ENCODE measurements around the gene CSTF1.

Gene CSTF1

GRCh38 chr20:56429502-56429901, 37.1 kb downstream of the CSTF1 start:
- no peak for DNase-seq (ENCODE audit: low read depth)

DNA sequence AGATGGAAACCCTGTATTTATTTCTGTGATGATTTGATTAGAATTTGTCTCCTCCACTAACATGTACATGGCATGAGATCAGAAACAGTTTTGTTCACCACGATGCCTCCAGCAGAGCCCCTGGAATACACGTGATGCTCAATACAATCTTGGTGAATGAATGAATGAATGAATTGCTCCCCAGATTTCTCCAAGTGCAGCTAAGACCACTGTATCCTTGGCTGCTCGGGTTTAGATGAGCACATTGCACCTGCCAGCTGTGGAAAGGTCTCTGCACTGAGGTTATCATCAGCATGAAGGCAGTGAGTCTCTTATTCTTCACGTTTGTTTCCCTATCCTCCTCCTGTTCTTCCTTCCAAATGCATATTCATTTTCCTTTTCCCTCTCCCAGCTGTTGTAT, 37.5 kb downstream of the CSTF1 start:
- no peak for DNase-seq (ENCODE audit: low read depth)

DNA sequence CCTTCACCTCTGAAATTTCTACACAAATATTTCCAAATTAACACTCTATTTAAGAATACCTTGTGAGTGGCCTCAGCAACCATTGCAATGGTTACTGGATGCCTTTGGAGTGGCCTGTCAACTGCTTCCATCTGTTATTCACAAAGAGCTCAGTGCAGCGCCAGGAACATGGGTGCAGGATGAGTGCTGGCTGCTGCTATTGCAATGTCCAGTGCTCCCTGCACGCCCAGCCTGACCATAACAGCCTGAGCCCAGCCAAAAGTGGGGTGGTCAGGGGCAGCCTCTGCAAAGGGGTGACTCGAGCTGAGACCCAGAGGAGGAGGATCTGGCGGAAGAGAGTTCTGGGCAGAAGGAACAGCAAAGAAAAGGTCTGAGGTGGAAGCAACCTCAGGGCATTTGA, 38.0 kb downstream of the CSTF1 start:
- no peak for DNase-seq (ENCODE audit: low read depth)

DNA sequence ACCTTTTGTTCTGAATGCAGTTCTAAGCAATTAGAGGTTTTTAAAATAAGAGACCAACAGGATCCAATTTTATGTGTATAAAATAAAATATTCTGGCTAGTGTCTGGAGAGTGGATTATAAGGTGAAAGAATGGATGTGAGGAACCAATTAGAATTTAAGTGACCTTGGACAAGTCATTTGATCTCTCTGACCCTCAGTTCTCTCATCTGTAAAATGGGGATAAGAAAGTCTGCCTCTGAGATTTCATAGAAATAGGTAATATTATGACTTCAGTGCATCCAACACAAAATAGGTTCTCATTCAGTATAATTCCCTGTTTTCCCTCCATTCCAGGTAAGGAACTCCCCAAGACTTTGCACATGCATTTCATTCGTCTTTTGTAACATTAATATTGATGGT, 38.5 kb downstream of the CSTF1 start:
- DNase-seq (ENCODE audit: low read depth) = no peak

DNA sequence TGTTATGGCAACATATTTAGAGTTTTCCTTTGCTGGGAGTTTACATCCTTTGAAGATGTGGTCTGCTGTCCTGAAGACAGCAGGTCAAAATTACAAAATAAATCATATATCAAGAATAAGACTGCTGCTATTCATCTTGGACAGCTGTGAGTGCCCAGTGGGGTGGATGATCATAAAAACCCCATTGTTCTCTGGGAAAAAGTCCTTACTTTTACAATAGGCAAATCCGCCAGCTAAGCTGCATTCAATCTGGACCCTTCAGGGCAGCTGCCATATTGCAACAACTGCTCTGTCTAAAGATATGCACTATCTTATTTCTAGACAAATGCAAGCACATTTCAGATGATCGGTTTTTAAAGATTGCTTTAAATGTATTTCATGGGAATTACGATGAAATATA, 39.0 kb downstream of the CSTF1 start:
- DNase-seq (ENCODE audit: low read depth) = no peak

- no peak for DNase-seq (ENCODE audit: low read depth)
Observed at GRCh38 chr20:56433221-56433879, 40.9 kb downstream of the CSTF1 start.

DNA sequence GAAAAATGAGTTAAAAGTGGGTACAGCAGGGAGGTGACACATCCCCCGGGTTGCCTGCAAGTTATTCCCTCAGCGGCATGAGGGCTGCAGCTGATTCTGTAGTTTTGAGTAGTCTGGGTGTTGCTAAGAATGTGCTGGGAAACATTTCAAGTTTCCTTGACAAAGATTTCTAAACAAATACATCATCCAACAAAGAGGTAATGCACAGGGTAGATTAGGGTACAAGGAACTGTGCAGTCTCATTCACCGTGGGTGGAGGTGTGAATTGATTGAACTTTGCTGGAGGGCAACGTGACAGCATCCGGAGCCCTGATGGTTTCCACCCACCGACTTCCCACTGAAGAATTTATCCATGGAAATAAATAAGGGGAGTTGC, 41.4 kb downstream of the CSTF1 start:
- peak; percentile 66 for DNase-seq (ENCODE audit: low read depth)

DNA sequence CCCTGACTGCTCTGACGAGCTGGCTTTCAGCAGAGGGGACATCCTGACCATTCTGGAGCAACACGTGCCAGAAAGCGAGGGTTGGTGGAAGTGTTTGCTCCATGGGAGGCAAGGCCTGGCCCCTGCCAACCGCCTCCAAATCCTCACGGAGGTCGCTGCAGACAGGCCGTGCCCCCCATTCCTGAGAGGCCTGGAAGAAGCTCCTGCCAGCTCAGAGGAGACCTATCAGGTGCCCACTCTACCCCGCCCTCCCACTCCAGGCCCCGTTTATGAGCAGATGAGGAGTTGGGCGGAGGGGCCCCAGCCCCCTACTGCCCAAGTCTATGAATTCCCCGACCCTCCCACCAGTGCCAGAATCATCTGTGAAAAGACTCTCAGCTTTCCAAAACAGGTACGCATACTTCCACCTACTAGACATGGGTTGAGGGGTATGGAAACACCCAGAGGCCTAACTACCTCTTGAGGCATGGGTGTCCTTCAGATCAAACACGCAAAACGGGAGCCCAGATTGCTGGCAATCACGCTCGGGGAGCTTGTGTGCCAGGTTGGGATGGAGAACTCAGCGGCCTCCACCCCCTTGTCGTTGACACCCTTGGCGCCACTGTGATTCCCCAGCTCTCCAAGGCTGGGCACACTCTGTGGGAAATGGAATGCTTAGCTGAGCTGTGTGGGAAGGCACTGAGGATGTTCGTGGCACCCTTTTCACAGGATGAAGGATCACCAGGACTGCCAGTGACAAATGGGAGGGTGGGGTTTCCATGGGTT, 44.9 kb downstream of the CSTF1 start:
- DNase-seq (ENCODE audit: low read depth) = no peak

DNA sequence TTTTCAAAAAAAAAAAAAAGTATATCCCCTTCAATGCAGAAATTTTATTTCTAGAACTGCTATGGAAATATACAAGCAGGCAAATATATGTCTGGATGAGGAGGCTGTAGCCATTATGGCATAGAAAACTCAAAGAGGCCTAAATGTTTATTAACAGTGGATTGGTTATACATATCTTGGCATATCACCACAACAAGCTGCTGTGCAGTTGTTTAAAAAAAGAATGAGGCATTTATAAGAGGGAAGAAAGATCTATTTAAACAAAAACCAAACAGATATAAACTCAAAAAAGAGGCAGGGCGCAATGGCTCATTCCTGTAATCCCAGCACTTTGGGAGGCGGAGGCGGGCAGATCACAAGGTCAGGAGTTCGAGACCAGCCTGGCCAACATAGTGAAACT, 45.8 kb downstream of the CSTF1 start:
- no peak for DNase-seq (ENCODE audit: low read depth)

- DNase-seq (ENCODE audit: low read depth) = peak; percentile 97
Observed at GRCh38 chr20:56439771-56440291, 47.4 kb downstream of the CSTF1 start.

DNA sequence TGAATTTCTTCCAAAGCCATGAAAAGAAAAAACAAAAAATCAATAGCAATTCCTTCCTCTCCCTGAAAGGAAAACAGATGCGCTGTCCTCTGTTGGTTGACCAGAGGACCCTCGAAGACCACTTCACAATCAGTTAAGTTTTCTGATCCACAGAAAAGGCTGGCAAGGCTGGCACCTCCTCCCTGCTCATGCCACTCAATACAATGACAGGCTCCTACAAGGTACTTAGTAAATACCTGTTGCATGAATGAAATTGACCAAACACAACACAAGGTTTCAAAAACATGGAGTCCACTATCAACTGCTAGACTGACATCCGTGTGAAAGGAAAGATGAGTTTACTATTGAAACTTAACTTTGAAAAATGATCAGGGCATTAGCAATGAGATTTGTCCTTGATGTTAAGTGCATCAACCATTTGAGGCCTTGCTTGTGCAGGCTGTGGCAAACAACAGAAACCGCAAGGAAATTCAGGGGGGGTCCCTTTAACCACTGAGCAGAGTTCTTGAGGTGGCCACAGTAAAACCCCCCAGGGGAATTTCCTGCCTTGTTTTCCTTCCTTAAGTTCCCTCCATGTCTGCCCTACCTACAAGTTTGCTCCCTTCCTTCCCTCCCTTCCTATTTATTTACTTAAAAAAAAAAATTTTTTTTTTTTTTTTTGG, 48.0 kb downstream of the CSTF1 start:
- DNase-seq (ENCODE audit: low read depth) = no peak

GRCh38 chr20:56442389-56443365, 50.2 kb downstream of the CSTF1 start:
- peak; percentile 71 for DNase-seq (ENCODE audit: low read depth)

DNA sequence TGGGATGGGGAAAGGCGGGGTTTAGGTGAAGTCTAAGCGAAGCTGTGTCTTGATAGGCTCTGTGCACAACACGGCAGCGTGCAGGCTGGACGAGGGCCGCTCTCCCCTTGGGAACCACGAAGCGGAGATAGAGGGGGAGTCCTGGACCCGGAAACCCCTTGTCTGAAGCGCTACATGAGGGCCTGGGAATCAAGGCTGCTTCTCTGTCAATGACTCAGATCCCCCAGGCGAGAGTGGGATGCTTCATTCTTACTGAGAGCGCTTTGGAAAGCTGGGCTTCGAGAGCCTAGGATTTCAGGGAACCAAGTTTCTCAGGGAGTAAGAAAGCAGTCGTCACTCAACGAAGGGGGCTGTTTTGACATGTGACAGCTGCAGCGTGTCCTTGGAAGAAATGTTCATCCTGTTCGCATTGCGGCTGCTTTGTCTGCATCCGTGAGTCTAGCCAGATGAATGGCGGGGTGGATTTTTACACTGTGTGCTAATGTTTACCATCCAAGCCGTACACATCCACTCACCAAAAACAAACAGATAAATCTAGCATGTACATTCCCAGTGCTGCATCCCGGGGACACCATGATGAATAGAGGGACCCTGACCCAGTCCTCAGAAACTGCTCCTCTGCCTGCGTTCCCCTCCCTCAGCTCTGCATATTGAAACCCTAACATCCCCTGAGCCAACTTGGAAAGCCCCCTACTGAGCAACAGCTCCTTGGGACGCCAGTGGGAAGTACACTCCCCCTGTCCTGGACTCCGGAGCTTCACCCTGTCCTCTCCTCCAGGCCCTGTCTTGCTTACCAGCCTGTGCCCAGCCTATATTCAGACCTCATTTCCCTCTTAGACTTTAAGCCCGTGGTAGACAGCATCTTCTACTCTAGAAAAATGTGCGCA, 51.5 kb downstream of the CSTF1 start:
- DNase-seq (ENCODE audit: low read depth) = no peak

DNA sequence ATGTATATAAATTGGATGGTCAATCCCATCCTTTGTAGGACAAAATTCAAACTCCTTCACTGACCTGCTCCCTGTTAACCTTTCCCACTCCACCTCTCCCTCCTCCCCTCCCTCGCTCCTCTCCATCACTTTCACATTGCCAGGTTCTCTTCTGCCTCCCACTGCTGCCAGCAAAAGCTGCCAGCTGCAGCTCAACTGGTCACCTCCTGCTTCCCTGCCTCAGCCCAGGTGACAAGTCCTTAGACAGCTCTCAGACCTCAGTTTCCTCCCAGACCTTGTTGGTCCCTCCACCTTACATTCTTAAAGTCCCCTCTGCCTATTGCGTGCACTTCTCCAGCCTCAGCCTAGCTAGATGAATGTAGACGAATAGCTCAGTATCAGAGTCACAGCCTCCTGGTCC, 52.7 kb downstream of the CSTF1 start:
- DNase-seq (ENCODE audit: low read depth) = no peak

- no peak for DNase-seq (ENCODE audit: low read depth)
Observed at GRCh38 chr20:56445540-56445939, 53.1 kb downstream of the CSTF1 start.

DNA sequence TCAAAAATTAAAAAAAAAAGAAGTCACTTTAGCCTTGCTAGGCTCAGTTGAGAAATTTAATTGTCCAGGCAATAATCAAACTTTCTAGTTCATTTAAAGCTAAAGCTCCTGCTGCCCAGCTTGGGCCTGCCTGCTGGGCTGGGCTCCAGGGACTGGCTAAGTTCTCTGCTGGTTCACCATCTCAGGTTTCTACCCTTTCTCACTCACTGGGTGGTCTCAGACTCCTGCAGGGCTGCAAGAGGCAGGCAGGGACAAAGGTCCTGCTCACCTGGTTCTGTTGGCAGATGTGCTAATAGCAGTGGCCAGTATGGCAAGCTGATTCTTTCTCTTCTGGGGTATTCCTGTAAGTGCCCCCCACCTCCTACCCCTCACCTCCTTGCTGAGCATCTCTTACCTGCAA, 54.8 kb downstream of the CSTF1 start:
- DNase-seq (ENCODE audit: low read depth) = no peak

GRCh38 chr20:56449459-56449858, 57.0 kb downstream of the CSTF1 start:
- DNase-seq (ENCODE audit: low read depth) = no peak

DNA sequence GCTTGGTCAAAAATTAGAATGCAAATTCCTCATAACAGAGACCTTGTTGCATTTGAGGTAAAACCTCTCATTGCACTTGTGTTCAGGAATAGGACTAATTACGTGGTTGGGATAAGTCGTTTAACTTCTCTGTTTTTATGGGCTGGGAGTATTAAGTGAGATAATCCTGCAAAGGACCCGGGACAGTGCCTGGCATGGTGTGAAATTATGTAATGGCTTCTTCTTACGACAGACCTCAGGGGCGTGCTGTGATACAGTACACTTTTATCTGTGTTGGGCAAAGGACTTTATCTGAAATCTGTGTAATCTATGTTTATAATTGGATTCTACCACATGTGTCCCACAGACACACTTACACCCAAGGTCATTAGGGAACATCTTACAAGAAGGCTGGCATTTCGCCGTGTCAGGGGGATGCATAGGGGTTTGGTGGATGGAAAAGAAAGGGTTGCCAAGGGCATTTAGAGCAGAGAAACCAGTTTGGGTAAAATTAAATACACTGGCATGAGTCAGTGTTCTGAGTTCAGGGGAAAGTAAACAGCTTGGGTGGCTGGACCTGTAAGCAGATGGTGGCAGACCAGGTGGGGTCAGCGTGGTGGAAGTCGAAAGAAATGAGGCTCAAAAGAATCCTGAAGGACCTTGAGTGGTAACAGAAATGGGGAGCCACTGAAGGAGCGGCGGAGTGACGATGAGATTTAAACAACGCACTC, 58.8 kb downstream of the CSTF1 start:
- no peak for DNase-seq (ENCODE audit: low read depth)

DNA sequence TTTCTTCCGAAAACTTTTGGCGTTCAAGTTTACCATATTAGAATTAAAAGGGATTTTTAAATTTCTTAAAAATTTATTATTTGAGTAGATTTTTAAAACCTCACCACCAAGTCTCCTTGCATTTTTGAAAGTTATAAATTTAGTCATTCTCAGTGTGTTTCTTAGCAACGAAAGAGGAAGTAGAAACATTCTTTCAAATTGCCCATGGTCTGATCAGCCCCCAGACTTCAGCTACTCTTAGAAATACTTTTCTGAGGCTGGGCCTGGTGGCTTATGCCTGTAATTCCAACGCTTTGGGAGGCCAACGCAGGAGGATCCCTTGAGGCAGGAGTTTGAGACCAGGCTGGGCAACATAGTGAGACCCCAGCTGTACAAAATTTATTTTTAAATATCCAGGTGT, 60.9 kb downstream of the CSTF1 start:
- no peak for DNase-seq (ENCODE audit: low read depth)

GRCh38 chr20:56454754-56455153, 62.3 kb downstream of the CSTF1 start:
- DNase-seq (ENCODE audit: low read depth) = no peak
